Stimulated activated CD8-positive, alpha-beta memory T cell treated with anti-CD3 and anti-CD28 coated beads, Interleukin-12 subunit alpha, Interleukin-12 subunit beta, amount 100 ng/mL, for 24 hours (primary cell): Measurements from ENCODE around the gene LRP4.
"Not testable (repeated sequence)": the region's sequence is repeated elsewhere in the genome, so short reads cannot be mapped to it uniquely, and the experiment has no call there.

Experiments
- DNase-seq: peaks from one replicate; pipeline ENCODE4 v3.0.0-alpha.2; 2020; ENCODE audit errors: extremely low read depth

LRP4 gene

GRCh38 chr11:46918083-46918787 lies at the start of gene LRP4:
Gene LRP4 (minus strand): TSS chr11:46918550. CDS start chr11:46918379, 171 bp downstream.
- no peak for DNase-seq

GRCh38 chr11:46967962-46968361 lies 49.6 kb upstream of the LRP4 start:
- no peak for DNase-seq

GRCh38 chr11:46966773-46967172 lies 48.4 kb upstream of the LRP4 start:
- DNase-seq = no peak

DNA sequence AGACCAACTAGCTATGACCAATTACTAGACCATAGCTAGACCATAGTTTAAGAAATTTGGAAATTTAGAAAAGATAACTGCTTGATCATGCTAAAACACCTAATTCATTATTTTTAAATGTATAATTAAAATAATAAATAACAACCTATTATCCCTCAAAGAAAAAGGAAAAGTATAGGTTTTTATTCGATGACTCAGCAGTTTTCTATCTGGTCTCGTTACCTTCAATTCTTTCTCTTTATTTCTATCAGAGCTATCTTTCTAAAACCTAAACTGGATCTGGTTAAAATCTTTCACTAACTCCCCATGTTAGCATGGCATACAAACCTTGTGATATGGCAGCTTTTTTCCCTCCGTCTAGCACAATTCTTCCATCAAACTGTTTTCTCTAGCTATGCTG lies 45.5 kb upstream of the LRP4 start:
- DNase-seq = no peak

DNA sequence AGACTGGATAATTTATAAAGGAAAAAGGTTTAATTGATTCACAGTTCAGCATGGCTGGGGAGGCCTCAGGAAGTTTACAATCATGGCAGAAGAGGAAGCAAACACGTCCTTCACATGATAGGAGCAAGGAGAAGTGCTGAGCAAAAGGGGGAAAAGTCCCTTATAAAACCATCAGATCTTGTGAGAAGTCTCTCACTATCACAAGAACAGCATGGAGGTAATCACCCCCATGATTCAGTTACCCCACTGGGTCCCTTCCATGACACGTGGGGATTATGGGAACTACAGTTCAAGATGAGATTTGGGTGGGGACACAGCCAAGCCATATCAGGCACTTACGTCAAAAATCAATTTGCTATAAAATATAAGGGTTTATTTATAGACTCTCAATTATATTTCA lies 43.5 kb upstream of the LRP4 start:
- not testable (repeated sequence) for DNase-seq

- no peak for DNase-seq
These were observed 42.7 kb upstream of the LRP4 start for GRCh38 chr11:46961041-46961440.

- no peak for DNase-seq
These were observed 40.4 kb upstream of the LRP4 start for GRCh38 chr11:46958777-46959176.

GRCh38 chr11:46953093-46953492 lies 34.7 kb upstream of the LRP4 start:
- DNase-seq = no peak

DNA sequence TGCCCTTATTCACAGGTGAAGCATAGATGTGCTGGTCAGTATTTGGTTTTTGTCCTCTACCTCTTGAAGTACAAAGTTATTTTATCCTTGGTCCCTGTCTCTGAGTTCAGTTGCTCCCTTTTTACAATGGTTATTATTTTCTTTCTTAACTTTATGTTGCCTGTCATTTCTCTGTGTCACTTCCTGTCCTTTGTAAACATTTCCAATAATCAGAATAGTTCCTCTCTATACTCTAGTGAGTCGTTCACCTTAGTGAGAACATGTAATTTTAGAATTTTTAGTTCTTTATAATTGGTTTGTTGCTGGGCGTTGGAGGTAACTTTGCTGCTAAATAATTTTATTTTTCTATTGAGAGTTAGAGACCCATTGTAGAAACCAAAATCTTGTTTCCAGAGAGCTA lies 34.2 kb upstream of the LRP4 start:
- no peak for DNase-seq

- no peak for DNase-seq
These were observed 33.5 kb upstream of the LRP4 start for GRCh38 chr11:46951864-46952263.

DNA sequence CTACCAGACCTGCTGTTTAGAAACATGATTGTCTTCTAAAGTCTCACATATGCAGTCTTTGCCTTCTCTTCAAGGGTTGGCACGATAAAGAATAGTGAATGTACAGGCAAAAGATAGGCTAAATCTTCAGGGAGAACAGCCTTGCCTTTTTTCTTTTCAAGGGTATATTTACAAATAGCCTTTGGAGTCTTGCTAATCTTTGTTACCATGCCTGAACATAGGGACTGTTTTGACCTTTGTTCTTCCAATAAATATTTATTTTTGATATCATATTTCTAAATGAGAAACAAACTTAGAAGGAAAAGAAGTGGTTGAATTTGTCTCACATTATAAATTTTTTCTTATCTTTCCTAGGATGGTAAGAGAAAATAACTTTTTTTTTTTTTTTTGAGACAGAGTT lies 30.9 kb upstream of the LRP4 start:
- DNase-seq = no peak

GRCh38 chr11:46948378-46949131 lies 30.2 kb upstream of the LRP4 start:
- DNase-seq = no peak

- DNase-seq = no peak
These were observed 29.2 kb upstream of the LRP4 start for GRCh38 chr11:46947399-46948077.

- no peak for DNase-seq
These were observed 26.2 kb upstream of the LRP4 start for GRCh38 chr11:46944356-46945075.

GRCh38 chr11:46942172-46942571 lies 23.8 kb upstream of the LRP4 start:
- DNase-seq = no peak

GRCh38 chr11:46936138-46937110 lies 18.1 kb upstream of the LRP4 start, which contains the start of gene CSTPP1:
Gene CSTPP1 (plus strand): TSS chr11:46936761. CDS start chr11:46936806, 45 bp downstream.
- DNase-seq = peak; percentile 88

DNA sequence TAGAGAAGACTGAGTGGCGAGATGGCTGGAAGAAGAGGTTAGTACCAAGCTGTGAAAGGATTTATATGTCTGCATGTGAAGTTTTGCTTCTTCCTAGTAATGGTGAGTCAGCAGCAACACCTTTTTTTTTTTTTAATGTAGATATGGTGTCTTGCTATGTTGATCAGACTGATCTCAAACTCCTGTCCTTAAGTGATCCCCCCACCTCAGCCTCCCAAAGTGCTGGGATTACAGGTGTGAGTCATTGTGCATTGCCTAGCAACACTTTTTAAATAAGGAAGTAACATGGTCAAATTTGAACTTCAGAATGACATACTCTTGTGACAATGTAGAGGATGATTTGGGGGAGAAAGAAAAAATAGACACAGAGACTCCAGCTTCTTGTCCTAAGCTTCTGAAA lies 11.7 kb upstream of the LRP4 start:
- no peak for DNase-seq

- not testable (repeated sequence) for DNase-seq
These were observed 10.4 kb upstream of the LRP4 start for GRCh38 chr11:46928701-46929100.

DNA sequence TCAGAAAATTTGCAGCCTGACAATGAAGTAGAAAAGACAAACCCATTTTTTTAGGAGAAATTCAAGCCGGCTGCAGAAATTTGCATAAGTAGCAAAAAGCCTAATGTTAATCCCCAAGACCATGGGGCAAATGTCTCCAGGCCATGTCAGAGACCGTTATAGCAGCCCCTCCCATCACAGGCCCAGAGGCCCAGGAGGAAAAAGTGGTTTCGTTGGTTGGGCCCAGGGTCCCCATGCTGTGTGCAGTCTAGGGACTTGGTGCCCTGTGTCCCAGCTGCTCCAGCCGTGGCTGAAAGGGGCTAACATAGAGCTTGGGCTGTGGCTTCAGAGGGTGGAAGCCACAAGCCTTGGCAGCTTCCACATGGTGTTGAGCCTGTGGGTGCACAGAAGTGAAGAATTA lies 9.6 kb upstream of the LRP4 start:
- DNase-seq = not testable (repeated sequence)

DNA sequence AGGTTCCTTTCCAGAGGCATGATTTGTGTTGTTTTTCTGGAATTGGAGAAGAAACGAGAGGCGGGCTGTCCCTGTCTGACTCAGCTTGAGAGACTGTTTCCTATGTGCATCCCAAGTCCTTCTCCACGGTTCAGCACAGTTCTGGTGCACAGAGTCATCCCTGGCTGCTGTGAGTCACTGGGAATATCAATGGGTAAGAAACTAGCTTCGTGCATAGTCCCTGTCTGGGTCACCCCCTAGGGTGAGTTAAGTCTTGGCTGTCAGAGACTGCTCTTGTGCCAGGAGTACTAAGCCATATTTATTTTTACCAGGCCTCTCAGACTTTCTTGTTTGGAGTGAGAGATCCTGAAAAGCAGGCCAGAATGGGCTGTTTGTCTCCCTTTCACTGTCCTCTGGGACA lies 2.4 kb upstream of the LRP4 start:
- DNase-seq = no peak
